KG1 (cell line): Measurements from ENCODE around the gene FAN1.

Source experiments
- DNase-seq: peaks from one replicate; lab custom pipeline; 2025; lab: John Stamatoyannopoulos, UW

Gene FAN1

DNA sequence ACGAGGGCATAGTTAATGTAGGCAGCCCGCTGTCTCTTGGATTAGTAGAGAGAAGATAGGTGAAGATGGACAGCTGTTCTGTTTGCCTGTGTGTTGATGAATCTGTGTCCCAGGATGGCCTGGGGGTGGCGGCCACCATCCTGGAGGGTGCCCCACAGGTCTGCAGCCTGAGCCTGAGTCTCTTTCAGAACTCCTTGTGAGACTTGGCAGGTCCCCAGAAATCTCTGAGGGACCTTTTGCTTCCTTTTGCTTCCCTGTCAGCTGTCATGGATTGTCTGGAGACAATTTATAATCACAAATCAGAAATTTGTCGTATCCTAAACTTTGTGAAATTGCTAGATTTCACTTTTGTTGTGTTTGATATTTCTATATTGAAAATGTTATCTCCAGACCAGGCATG, 17.4 kb downstream of the FAN1 start:
- DNase-seq: no peak

DNA sequence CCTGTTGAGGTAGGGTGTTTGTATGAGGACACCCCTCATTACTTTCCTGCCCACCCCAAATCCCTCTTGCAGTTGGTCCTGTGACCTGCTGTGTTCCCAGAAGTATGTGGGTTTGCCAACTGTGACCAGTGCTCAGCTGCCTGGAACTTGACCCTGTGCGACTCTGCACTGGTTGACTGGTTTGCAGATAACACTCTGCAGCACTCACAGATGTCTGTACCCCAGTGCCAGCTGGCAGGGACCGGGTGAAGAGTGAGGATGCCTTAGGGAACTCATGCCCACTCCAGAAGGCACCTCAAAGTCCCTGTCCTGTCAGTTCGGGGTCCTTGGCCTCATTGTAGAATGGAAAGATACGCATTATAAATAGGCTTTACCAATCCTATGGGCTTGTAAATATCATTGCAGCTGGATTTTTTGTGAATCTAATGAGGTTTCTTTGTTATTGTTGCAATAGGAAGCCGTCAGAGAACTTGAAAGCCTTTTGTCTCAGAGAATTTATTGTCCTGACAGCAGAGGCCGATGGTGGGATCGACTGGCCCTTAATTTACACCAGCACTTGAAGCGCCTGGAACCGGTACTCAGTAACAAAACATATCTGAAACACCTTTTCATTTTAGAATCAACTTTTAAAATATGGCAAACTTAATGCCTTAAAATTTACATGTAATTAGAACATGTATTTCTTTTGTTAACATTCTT, 18.2 kb downstream of the FAN1 start:
- DNase-seq: no peak

GRCh38 chr15:30922480-30923311, 19.0 kb downstream of the FAN1 start:
- DNase-seq: no peak

DNA sequence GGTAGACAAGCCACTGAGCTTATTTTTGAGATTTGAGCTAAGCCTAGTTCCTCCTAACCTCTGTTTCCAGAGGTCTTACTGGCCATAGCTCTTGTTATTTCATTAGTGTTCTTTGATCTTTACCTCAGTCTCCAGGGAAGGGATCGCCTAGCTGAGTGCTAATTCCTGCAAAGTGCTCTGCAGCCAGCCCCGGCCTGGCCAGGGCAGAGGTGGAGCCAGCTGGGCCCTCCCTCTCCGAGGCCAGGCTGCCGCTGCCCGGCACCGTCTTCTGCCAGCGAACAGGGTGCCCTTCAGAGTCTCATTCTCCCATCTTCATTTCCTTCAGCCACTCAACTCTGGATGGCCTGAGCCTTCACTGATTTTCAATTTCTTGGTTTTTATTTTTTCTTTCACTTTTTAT, 19.7 kb downstream of the FAN1 start:
- no peak for DNase-seq

DNA sequence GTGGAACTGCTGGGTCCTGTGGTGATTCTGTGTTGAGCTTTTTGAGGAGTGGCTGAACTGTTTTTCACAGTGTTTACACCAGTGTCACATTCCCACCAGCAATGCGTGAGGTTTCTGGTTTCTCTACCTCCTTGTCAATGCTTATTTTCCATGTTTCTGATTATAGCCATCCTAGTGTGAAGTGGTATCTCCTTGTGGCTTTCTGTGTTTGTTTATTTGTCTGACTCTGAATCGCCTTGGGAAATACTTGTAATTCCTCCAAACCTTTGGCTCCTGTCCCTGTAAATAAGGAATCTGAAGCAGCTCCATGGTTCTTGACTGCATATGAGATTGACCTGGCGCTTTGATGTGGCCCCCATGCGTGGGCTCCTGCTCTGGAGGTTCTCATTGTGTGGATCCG, 20.6 kb downstream of the FAN1 start:
- no peak for DNase-seq

- DNase-seq: no peak
These were observed 22.0 kb downstream of the FAN1 start for GRCh38 chr15:30925686-30926085.

DNA sequence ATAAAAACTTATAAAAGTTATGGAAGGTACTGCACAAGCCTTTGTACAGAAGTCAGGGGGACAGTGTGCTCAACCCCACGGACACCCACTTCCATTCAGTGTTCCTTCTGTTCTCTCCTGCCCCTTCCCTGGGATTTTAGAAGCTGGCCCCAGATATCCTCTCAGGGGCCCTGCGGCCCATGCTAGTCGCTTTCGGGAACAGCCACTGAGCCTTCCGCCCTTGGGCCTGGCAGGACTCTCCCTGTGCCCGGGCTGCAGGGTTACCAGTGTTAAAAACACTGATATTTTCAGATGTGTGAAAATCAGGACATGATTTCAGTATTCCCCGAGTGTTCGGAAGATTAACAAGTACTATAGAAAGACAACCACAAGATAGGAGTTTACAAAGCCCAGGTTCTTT, 22.4 kb downstream of the FAN1 start:
- DNase-seq: no peak

GRCh38 chr15:30927148-30927761, 23.5 kb downstream of the FAN1 start:
- DNase-seq: no peak

GRCh38 chr15:30928076-30928475, 24.4 kb downstream of the FAN1 start:
- no peak for DNase-seq

DNA sequence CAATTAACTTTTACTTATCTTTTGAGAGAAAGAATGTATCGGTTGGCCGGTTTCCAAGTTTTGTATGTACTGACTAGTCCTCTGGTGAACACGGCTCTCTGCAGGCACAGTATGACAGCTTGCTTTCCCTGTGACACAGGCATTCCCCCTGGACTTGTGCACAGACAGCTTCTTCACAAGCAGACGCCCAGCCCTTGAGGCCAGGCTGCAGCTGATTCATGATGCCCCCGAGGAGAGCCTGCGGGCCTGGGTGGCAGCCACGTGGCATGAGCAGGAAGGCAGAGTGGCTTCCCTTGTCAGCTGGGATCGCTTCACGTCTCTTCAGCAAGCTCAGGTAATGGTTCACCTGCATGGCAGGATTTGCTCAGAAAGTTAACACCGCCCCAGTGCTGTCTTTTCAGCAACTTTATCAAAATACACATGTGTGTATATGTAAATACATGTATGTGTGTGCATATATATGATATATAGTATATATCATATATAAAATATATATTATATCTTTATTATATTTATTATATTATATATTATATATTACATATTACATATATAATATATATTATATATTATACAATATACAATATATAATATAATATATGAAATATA, 25.5 kb downstream of the FAN1 start:
- DNase-seq: no peak

- no peak for DNase-seq
These were observed 26.3 kb downstream of the FAN1 start for GRCh38 chr15:30929982-30930381.

DNA sequence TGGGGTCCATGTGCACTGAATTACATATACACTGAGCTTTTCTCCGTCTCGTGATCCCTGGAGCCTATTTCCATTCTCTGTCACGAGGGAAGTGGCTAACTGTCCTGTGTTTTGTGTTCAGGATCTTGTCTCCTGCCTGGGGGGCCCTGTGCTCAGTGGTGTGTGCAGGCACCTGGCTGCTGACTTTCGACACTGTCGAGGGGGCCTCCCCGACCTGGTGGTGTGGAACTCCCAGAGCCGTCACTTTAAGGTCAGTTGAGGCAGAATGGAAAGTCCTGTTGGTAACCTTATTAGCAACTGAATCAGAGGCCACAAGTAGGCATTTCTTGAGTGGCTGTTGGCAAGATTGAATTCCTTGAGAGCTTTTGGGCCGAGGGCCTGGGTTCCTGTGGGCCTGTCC, 26.7 kb downstream of the FAN1 start:
- DNase-seq: no peak

DNA sequence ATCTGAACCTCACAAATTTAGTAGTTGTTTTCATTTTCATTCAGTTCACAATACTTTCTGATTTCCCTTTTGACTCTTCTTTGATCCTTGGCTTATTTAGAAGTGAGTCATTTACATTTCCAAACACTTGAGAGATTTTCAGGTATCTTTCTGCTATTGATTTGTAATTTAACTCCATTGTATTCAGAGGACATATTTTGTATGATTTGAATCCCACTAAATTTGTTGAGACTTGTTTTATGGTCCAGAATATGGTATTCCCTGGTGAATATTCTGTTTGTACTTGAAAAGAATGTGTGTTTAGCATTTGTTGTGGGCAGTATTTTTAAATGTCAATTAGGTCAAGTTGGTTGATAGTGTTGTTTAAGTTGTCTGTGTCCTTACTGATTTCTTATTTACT, 29.6 kb downstream of the FAN1 start:
- DNase-seq: no peak

DNA sequence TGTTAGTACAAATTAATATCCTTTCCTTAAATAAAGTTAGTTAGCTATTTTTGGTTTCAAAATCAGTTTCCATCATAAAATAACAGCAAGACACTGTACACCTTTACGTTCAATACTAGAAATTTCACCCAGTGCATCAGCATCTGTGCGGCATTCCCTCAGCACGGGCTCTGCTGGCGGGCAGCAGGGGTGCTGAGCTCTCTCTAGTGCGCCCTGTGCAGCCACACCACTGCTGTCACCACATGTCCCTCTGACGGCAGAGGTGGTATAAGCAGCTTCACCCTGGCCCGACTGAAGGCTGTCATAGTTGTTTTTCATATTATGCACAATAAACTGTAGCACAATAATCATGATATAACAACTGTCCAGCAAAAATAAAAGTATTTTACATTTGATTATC, 35.4 kb downstream of the FAN1 start:
- DNase-seq: no peak

DNA sequence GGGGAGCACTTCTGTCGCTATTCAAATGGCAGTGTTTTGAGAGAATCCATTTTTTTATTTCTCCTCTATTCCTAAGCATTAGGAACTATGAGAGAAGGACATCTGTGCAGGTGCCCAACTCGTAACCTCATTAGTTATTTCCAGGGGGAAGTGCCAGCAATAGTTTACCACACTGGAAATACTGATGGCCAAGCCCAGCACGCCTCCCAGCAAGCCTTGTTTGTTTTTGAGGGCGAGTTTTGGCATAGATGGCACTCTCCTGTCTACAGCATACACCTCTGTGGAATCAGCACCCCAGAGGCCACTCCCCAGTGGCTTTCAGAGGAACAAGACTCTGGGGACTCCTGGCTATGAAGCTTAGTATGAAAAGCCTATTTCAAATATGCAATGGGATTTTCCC, 36.6 kb downstream of the FAN1 start:
- DNase-seq: no peak

DNA sequence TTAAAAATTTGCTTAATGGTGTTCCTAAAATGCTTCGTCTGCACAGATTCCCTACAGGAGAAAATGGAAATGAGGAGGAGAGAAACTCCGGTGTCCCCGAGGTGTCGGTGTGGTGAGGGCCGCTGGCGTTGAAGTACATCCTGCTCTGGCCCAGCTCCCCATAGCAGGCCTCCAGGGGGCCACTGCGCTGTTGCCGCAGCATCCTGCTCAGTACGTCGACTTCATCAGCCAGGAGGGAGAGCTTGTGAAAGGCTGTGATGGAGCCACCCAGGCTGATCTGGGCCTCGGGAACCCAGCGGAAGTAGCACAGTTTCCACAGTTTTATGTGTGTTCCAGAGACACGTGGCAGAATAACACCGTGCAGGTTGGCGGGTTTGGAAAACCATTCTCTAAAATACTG, 37.8 kb downstream of the FAN1 start:
- no peak for DNase-seq

GRCh38 chr15:30943654-30944335, 40.1 kb downstream of the FAN1 start:
- DNase-seq: no peak

GRCh38 chr15:30953183-30953582, 49.5 kb downstream of the FAN1 start:
- no peak for DNase-seq

- no peak for DNase-seq
These were observed 50.1 kb downstream of the FAN1 start for GRCh38 chr15:30953731-30954378.

- DNase-seq: no peak
These were observed 51.0 kb downstream of the FAN1 start for GRCh38 chr15:30954674-30955073.

DNA sequence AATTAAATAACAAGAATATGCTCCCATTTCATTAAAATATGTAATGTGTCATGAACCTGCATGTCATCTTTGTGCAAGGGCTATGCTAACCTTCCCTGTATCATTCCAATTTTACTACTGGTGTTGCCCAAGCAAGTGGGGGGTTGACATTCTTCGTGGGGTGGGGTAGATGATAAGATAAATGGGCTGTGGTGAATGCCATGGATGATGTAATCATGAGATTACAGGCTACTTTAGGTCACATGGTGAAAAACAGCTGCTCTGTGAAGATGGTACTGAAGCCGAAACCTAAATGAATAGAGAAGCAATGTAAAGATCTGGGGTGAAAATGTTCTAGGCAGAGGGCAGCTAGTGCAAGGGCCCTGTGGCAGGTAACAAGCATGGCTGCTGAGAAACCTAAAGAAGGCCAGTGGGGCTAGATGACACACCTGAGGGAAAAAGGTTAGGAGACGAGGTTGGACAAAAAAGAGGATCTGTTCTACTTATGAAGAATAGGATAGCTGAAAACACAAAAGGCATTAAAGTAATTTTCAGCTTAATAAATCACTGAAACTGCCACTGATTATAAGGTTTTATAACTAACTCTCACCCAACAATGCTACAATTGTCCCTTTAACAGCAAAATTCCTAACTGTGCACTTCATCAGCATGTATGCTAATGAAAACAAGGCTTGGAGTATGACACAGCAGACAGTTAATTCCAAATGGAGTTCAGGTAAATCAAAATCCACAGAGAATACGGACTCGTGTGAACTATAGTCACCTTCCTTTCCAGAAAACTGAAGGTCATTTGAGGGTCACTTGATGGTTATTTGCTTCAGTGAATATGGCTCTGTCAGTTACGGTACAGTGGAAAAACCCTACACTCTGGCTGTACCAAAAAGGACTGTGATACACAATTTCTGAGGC, 52.8 kb downstream of the FAN1 start:
- DNase-seq: no peak
